Fibroblast of skin of left biceps (primary cell): ENCODE results near the gene ATG9B.
"Not testable (repeated sequence)": the region's sequence is repeated elsewhere in the genome, so short reads cannot be mapped to it uniquely, and the experiment has no call there.

Experiments
- DNase-seq, 2 experiments: peaks; one replicate each; pipeline ENCODE4 v3.0.0-alpha.2; 2013; ENCODE audit warnings: low read depth in 2 of 2

The ATG9B gene

DNA sequence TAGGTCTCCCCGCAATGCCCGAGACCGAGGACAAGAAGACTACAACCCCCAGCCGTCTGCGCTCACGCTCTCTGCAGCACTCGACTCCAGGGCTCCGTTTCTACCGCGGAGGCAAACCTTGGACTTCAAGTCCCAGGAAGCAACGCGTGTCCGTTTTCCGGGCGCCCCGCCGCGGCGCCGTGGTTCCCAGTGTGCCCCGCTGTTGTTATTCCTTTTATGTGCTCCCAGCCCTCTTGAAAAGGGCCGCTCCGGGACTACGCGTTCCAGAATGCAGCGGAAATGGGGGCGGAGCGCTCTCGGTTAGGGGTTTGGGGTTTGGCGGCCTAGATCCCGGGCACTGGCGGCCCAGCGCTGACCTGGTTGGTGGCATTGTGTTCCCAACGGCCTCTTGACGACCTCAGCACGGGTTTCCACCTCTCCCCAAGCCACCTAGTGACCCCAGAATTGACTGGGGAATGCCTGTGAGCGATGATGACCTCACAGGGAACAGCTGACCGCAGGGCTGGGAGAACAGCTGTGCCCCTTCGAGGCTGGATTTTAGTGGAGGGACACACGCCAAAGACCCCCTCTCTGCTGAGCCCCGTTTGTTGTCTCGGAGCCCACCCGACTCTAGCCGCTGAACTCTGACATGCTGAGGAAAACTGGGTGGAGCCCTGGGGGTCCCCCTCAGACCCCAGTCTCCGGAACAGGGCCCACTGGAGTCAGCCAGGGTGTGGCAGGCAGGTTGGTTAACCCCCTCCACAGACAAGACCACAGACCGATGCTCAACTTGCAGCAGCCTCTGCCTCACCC lies 33.9 kb upstream of the ATG9B start:
- DNase-seq, result peak; percentile 99

DNA sequence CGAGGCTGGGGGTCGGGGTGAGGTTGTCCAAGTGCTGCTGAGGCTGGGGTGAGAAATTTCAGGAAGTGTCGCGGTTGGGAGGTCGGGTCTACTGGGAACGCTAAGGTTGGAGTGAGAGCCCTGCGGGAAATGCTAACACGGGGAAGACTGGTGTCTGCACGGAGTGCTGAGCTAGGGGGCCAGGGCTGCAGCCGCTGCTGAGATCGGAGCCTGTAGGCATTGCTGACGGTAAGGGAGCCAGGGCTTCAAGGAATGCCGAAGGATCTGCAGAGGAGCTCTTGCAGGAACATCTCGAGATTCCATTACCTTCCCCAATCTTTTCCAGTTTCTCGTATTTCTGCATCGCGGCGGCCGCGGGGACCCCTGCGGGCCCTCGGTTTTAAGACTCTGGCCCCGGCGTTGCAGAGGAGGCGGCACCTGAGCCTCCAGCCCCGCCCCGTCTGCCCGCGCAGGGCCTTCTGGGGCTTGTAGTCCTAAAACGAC lies 33.3 kb upstream of the ATG9B start, which contains the start of gene CDK5:
CDK5 (minus strand) TSS at position 392 of the 483 bp plus-strand sequence; CDS start at position 343, 49 bp downstream.
- no peak for DNase-seq

DNA sequence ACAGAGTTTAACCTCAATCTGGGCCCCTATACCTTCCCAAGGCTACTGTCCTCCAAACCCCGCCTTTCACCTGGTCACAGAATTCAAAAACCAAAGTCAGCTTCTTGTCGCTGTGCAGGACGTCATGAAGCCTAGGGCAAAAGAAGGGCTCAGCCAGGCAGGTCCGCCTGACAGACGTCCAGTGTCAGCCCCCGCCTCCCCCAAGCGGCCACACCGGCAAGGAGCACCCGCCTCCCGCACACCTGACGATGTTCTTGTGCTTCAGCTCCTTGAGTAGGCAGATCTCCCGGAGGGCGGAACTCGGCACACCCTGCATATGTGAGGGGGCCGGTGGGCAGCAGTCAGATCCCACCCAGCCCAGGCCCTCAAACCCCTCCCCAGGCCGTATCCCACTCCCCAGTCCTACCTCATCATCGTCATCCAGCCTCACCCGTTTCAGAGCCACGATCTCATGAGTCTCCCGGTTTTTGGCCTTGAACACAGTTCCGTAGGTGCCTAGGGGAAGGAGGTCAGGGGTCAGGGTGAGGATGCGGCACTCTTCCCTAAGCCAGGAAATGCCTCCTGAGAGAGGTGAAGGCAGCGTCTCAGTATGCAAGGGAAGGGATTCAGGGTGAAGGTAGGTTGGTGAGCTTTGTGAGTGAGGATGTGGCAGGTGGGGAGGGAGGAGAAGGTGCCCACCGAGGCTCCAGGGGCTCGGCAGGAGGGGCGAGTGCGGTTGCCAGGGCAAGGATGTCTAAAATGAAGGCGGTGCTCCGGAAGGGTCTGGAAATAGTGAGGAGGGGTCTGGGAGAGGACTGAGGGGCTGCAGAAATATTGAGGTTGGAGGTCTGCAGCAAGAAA lies 32.6 kb upstream of the ATG9B start:
- no peak for DNase-seq

DNA sequence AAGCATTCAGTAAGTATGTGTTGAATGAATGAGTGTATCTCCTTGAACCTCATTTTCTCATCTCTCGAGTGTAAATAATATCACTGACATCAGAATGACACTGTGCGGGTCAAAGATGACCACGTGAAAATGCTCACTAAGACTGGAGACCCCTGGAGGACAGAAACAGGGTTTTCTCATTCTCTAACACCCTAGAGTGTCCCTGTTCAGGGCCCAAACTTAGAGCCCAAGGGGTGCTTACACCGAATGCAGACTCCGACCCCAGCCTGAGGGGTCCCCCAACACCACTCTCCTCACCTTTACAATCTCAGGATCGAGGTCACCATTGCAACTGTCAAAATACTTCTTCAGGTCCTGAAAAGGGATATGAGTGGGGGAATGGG lies 32.0 kb upstream of the ATG9B start:
- no peak for DNase-seq

DNA sequence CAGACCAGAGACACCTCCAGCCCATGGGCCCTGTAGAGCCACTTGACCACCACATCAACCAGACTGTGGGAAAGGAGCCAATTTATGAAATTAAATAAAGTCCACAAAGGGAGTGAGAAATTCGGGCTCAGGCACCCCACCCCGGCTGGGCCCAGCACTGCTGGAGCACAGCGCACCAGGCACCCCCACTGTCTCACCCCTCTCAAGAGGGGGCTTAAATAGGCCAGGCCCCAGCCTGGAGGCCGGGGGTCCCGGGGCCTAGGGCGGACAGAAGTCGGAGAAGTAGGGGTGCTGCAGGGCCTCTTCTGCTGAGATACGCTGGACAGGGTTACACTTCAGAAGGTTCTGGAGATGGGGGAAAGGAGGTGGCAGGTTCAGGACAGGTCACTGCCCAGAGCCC lies 29.5 kb upstream of the ATG9B start:
- DNase-seq, result no peak

DNA sequence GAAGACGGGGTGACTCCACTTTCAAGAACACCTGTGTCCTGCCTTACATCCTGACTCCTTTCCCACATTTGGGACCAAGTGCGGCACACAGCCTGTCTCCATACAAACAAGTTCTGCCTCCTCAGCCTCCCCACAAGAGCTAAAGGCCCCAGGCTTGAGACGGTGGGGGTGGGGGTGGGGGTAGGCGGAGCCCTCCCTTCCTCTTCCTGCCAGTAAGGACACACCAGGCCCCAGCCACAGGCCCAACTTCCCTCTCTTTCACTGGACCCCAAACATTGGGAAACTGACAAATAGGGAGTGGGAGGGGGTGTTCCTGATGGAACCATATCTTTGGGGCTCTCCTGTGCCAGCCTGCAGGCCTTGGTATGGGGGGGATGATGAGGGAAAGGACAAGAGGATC lies 28.8 kb upstream of the ATG9B start:
- no peak for DNase-seq

DNA sequence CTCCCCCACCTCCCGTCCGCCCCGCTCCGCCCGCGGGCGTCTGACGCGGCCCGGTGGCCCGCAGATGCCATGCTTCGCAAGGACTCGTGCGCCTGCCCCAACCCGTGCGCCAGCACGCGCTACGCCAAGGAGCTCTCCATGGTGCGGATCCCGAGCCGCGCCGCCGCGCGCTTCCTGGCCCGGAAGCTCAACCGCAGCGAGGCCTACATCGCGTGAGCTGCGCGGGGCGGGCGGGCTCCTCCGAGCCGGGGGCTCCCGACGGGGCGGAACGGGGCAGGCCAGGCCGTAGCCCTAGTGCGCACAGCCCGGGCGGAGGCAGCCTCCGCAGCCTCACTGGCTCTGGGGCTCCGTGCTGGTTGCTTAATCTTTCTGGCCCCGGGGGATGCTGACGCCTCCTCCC lies 26.8 kb upstream of the ATG9B start:
- no peak for DNase-seq

DNA sequence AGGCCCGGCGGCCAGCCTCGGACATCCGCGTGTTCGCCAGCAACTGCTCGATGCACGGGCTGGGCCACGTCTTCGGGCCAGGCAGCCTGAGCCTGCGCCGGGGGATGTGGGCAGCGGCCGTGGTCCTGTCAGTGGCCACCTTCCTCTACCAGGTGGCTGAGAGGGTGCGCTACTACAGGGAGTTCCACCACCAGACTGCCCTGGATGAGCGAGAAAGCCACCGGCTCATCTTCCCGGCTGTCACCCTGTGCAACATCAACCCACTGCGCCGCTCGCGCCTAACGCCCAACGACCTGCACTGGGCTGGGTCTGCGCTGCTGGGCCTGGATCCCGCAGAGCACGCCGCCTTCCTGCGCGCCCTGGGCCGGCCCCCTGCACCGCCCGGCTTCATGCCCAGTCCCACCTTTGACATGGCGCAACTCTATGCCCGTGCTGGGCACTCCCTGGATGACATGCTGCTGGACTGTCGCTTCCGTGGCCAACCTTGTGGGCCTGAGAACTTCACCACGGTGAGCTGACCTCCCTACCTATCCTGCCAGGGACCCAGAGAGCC lies 24.7 kb upstream of the ATG9B start:
- no peak for DNase-seq

DNA sequence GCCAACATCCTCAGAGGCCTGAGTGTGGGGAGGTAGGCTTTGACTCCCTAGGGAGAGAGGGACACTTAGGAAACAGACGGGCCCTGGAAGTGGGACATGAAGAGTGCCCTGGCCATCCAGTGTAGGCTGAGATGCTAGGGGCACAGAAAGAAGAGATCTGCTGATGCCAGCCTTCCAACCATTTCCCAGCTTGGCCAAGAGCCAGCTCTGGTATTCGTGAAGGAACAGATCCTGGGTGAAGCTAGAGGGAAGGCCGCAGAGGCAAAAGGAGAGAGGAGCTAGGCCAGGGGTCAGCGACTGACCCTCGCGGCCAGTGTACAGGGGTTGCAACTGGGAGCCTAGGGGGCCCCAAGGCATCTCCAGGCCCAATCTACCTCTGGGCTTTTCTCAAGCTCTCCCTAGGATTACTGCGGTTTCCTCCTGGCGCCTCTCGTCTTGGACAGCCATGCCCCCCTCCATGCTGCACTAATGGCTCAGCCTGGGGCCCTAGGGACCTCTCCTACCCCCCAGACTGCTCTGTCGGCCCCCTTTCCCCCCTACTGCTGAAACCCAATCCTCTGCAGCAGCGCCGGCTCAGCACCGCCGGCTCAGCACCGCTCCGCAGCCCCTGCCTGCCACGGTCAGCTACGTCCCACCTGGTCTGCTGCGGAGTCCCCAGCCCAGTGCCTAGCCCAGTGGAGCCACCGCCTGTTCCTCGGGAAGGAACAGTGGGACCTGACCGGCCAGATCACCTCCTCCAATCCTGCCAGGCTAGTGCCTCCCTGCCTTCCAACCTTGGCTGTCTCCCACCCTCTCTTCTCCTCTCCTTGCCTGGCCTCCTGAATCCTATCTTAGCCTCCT lies 23.9 kb upstream of the ATG9B start, which contains the start of gene ASIC3:
ASIC3 (plus strand) TSS at position 556 of the 840 bp plus-strand sequence. CDS start 355 bp downstream, outside the sequence.
- no peak for DNase-seq

DNA sequence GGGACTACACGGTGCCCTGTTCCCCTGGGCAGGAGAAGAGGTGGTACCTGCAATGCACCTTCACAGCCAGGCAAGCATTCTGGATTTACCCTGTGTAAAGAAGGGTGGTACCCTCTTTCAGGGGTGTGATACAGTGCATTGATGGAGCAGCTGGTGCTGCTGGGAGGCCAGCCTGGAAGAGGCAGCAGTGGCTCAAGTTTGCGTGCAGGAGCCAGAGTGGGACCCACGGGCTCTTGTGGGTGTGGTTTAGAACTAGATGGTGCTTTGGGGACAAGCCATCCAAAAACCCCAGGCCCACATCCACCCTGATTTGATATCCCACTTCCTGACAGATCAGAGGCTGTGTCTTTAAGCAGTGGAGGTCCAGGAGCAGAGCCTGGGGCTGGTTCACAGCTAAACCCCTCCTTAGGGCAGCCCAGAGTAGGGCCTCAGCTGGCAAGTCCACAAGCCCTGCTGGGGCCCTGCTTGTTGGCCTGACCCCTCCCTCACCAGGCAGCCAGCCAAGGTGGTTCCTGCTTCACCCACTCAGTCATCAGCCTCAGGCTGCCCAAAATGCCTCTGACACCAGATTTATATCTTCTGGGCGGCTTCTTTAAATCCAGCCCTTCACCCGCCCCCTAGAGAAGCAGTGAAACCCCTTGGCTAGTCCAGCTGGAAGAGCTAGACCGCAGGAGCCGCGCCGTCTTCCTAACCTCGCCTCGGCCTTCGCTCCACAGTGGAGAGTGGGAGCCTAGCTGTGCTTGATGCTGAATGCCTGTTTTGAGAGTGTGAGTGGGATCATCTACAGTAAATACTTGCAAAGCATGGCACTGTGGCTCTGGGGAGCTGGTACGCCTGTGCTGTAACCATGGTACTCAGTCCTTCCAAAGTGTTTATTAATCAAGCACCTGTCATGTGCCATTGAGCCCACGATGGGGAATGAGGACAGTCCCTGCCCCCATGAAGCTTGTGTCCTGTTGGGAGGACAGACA lies 22.6 kb upstream of the ATG9B start:
- DNase-seq, result no peak

DNA sequence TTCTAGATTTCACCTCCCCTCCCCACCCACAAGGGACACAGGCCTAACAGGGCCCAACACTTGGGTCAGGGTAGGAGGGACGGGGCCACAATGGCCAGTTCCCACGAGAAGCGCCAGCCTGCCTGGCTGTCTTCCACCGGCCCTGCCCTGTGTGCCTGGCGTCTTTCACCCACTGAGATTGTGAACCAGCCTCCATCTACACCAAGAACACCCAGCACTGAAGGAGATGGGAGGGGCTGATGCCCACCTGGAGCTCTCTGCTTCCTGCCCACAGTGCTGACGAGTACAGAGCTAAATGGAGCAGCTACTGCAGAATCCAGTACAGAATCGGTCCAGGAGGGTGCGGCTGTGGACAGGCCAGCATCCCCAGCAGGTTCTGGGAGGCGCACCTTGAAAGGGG lies 21.7 kb upstream of the ATG9B start:
- no peak for DNase-seq

DNA sequence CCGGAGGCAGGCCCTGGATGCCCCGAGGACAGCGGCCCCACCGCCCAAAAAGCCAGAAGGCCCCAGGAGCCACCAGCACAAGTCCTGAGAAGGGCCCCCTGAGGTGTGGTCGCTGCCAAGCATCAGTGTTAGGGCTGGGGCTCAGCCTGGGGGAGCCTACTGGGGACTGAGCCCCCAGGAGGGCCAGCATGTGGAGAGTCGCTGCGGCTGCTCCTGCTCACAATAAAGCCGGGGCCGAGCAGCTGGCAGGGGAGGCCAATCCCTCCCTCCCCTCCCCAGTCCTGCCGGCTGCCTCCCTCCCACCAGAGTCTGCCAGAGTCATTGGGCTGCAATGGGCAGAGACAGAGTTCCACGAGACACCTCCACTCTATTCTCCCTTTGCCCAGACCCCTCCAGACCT lies 21.0 kb upstream of the ATG9B start:
- DNase-seq, result no peak

DNA sequence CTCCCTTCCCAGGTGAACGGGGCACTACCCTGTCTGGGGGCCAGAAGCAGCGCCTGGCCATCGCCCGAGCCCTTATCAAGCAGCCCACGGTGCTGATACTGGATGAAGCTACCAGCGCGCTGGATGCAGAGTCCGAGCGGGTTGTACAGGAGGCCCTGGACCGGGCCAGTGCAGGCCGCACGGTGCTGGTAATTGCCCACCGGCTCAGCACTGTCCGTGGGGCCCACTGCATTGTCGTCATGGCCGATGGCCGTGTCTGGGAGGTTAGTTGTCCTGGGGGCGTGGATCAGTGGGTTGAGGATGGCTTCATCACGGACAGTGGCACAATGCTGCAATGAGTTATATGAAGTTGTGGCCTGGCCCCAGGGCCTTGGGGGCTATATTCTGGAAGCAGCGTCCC lies 19.7 kb upstream of the ATG9B start:
- DNase-seq, result no peak

DNA sequence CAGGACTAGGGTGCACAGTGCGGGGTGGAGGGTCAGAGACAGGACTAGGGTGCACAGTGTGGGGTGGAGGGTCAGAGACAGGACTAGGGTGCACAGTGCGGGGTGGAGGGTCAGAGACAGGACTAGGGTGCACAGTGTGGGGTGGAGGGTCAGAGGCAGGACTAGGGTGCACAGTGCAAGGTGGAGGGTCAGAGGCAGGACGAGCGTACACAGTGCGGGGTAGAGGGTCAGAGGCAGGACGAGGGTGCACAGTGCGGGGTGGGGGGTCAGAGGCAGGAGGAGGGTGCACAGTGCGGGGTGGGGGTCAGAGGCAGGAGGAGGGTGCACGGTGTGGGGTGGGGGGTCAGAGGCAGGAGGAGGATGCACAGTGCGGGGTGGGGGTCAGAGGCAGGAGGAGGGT lies 19.2 kb upstream of the ATG9B start:
- DNase-seq, result not testable (repeated sequence)

DNA sequence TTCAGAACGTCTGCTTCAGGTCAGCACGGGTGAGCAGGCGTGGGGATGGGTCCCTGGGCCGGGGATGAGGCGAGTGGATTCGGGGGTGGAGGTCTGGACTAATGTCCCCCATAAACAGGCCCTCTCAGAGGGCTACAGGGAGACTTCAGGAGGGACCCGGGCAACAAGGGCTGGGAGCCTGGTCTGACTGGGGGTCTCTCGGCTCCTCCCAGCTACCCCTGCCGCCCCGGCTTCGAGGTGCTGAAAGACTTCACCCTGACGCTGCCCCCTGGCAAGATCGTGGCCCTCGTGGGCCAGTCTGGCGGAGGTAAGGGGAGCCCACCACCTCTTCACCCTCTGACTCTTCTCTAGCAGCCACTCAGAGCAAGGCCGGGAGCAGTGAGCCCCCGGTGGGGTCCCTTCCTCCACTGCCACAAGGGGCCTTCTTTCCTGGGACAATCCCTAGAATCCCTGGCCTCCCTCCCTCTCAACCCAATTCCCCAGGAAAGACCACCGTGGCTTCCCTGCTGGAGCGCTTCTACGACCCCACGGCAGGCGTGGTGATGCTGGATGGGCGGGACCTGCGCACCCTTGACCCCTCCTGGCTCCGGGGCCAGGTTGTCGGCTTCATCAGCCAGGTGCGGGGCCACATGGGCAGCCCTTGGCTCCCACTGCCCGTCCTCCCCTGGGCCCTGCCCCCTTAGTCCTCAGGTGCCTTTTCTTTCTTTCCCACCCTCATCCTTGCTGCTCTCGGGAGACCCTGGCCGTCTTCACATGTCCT lies 16.5 kb upstream of the ATG9B start:
- DNase-seq, result no peak

DNA sequence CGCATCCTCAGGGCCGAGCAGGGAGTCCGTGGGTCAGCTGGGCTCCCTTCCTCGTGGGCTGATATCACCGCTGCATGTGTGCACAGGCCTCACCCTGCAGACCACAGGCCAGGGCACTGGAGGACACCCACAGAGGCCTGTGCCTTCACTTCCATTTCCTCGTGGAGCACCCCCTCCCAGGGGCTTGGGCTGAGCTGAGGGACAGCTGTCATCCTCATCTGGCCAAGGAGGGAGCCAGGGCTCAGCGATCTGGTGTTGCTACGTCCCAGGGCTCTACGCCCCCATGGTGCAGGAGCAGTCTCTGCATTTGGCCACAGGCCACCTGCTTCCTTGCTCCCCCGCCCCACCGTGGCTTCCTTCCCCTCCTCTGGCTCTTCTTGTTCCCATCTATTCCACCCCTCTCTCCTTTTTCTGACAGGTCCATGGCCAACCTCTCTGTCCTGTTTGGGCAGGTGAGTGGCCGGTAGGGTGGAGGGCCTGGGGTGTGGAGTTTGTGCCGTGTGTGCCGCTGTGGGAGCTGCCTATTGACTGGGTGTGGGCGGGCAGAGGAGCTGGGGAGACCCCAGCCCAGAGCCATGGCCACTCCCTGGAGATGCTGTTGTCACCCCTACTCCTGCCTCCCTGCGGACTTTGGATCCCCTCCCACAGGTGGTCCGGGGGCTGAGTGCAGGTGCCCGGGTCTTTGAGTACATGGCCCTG lies 15.7 kb upstream of the ATG9B start:
- no peak for DNase-seq

DNA sequence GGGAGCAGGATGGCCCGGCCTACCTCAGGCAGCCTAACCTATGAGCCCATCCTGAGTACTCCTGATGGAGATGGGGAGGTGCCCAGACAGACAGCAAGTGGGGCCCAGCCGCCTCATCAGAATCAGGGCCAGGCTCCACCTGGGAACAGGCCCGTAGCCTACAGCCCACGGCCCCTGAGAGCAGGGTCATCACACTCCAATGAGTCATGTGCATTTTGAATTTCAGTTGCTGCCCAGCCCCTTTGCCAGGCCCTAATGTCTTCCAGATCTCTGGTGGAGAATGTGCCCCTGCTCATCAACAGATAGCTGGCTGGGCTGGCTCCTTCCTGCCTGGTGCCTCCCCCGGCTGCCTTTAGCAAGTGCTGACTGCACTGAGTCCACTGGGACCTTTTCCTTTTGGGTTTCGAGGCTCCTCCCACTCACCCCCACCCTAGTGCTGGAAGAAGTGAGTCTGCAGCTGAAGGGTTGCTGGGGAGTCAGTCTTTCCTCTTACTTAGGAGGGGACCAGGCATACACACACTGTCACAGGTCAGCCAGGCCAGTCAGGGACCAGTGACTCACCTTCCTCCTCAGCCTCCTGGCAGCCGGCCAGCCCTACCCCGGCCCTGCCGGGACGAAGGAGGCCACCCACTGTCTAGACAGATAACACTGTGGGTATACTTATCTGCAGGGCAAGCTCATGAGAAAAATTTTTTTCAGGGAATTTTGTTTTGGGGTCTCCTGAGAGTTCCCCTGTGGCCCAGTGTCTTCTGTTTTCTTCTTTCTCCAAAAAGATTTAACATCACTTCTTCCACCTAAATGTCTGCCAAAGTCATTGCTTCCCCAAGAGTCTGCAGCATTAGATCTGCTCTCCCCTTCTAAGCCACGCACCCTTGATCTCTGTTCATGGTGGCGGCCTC lies 14.9 kb upstream of the ATG9B start:
- no peak for DNase-seq

DNA sequence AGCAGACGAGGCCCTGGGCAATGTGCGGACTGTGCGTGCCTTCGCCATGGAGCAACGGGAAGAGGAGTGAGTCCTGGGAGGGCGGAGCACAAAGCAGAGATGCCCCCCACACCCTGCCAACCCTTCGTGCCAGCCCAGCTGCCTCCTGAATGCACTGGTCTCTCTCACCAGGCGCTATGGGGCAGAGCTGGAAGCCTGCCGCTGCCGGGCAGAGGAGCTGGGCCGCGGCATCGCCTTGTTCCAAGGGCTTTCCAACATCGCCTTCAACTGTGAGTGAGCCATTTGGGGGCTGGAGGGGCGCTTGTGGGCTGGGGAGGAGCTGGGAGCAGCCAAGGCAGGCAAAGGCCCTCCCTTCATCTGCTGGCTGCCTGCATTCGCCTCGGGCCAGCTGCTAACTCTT lies 11.6 kb upstream of the ATG9B start:
- DNase-seq, result no peak
